AG09319 (cell line): ENCODE results near the gene SLC35F6.
"Not testable (repeated sequence)": the region's sequence is repeated elsewhere in the genome, so short reads cannot be mapped to it uniquely, and the experiment has no call there.

ENCODE experiments used
- DNase-seq: peaks from one replicate; pipeline ENCODE4 v3.0.0-alpha.2; 2010; ENCODE audit warnings: low read depth; ENCODE audit errors: extremely low read depth
- TF ChIP-seq, protein P1 (sequence below): IDR thresholded peaks from 2 replicates; pipeline ENCODE4 v1.5.1; 2011; ENCODE audit warnings: low read depth, mild to moderate bottlenecking, inconsistent platforms, low read length, moderate library complexity

Gene SLC35F6

DNA sequence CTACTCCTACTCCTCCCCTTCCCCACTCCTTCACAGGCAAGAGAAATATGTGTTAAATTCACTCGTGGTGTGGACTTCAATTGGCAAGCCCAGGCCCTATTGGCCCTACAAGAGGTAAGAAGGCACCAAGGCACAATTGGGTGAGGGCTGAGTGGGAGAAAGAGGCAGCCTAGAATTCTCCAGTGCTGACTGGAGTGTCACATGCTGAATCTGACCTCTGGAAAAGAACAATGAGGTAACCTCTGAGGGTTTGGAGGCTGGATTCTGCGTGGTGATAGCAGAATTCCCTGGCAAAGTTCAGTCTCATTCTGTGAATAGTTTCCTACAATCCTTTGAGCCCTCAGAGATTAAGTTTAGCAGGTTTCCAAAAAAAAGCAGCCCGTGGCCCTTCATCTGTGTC is 28.6 kb downstream of the SLC35F6 start:
- no peak for DNase-seq
- TF ChIP-seq, protein P1, sequence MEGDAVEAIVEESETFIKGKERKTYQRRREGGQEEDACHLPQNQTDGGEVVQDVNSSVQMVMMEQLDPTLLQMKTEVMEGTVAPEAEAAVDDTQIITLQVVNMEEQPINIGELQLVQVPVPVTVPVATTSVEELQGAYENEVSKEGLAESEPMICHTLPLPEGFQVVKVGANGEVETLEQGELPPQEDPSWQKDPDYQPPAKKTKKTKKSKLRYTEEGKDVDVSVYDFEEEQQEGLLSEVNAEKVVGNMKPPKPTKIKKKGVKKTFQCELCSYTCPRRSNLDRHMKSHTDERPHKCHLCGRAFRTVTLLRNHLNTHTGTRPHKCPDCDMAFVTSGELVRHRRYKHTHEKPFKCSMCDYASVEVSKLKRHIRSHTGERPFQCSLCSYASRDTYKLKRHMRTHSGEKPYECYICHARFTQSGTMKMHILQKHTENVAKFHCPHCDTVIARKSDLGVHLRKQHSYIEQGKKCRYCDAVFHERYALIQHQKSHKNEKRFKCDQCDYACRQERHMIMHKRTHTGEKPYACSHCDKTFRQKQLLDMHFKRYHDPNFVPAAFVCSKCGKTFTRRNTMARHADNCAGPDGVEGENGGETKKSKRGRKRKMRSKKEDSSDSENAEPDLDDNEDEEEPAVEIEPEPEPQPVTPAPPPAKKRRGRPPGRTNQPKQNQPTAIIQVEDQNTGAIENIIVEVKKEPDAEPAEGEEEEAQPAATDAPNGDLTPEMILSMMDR: no peak

DNA sequence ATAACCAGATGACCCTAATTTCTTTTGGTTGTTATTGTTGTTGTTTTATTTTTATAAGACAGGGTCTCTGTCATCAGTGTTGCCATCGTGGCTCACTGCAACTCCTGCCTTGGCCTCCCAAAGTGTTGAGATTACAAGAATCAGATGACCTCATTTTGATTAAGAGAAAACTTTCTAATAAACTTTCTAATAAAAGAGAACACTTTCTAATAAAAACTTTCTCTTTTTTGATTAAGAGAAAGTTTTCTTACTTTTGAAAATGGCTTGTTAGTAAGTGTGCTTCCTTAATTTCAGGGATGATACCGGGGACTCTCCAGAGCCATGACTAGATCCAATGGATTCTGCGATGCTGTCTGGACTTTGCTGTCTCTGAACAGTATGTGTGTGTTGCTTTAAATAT is 29.4 kb downstream of the SLC35F6 start:
- DNase-seq: no peak
- TF ChIP-seq, protein P1: no peak

DNA sequence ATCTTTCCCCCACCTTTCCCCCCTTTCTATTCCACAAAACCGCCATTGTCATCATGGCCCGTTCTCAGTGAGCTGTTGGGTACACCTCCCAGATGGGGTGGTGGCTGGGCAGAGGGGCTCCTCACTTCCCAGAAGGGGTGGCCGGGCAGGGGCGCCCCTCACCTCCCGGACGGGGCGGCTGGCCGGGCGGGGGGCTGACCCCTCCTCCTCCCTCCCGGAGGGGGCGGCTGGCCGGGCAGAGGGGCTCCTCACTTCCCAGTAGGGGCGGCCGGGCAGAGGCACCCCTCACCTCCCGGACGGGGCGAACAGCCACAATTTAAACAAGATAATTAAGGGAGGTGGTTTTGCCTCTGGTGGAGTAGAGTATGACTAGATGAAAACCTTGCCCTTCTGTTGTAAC is 31.1 kb downstream of the SLC35F6 start:
- DNase-seq: not testable (repeated sequence)

DNA sequence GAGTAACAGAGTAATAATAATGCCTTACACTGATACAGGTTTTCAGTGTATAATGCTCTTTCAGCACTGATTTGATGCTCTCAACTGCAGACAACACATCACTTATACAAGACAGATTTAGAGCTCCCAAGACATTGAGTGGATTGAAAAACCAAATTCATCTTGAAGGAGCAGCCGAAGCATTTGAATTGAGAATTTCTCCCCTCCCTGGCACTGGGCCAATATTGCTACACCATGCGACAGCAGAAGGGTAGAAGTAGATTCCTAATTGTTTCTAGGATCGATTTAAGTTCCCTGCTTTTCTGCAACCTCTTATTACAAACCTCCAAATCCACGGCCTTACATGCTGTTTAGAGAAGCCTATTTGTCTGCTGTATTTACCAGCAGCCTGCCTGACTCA is 37.2 kb downstream of the SLC35F6 start:
- DNase-seq: no peak
- TF ChIP-seq, protein P1: no peak

DNA sequence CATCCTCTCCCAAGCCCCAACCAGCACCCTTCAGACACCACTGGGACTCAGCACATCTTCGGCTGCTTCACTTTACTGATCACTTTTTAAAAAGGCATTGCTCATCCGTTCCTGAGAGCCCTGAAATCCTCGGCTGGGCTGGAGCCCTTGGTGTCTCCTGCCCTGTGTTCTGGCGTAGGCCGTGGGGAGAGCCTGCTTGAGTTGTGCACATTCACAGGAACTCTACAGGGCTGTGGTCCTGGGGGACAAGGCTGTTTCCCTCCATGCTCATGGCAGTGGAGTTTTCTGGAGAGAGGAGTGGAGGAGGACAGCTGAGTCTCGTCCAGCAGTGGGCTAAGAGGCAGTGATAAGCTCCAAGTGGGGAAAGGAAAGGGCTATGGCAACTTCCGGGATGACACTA is 37.7 kb downstream of the SLC35F6 start:
- TF ChIP-seq, protein P1: no peak
- DNase-seq: no peak

DNA sequence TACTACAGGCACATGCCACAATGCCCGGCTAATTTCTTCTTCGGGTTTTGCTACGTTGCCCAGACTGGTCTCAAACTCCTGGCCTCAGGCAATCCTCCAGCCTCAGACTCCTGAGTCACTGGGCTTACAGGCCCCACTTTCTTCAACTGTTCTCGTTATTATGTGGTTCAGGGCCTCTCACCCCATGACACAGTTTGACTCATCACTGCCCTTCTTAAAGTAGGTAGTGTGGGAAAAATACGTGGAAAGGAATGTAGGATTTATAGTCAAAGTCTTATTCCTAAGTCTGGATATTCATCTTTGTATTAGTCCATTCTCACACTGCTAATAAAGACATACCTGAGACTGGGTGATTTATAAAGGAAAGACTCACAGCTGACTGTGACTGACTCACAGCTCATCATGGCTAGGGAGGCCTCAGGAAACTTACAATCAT is 41.2 kb downstream of the SLC35F6 start:
- TF ChIP-seq, protein P1: no peak
- DNase-seq: no peak

DNA sequence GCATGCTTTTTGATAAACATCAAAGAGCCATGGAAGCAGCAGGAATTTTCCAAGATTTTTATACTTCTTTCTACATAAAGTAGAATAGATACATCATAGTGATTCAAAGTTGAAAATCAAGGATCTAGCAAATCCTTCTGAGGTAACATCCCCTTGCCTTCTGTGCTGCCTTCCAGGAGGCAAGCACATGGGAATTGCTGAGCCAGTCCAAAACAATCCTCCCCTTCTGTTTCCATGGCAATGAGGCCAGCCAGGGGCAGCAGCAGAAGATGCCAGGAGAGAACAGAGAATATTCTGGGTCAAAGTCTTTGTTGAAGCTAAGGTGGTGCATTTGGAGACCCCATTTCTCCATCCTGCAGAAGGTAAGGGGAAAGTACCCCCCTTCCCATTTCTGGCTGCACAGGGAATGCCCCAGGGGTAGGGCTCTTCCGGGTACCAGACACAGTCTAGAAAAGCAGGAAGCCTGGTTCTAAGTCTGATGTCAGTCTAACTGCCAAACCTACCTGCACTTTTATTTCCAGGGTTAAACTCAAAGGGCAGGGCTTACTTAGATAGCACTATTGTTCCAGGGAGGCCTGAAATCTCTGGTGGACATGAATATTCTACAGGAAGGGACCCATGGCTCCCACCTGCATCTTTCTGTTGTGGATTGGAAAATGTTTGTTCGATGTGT is 43.8 kb downstream of the SLC35F6 start:
- DNase-seq: no peak
- TF ChIP-seq, protein P1: no peak

DNA sequence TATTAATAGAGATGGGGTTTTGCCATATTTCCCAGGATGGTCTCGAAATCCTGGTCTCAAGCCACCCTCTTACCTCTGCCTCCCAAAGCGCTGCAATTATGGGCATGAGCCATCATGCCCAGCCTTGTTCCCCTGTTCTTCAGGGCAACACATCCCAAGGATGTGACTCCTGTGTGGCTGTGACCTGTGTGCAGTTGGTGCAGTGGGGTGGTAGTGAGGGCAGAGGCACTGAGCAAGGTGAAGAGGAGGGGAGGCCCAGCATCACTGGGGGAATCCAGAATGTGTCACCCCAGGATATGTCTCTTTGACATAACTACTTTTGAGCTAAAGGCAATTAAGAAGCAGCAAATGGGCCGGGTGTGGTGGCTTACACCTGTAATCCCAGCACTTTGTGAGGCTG is 45.1 kb downstream of the SLC35F6 start:
- no peak for DNase-seq
- TF ChIP-seq, protein P1: no peak
